NCI-H510A (cell line): ENCODE data around the gene MAML1.

Source experiments
- DNase-seq: peaks from one replicate; lab custom pipeline; 2025; lab: John Stamatoyannopoulos, UW

Gene MAML1

GRCh38 chr5:179806250-179807048 is 73.8 kb downstream of the MAML1 start, which contains the start of gene MGAT4B:
Gene MGAT4B (minus strand): TSS chr5:179806866. CDS start chr5:179806583, 283 bp downstream.
- peak; percentile 32 for DNase-seq

DNA sequence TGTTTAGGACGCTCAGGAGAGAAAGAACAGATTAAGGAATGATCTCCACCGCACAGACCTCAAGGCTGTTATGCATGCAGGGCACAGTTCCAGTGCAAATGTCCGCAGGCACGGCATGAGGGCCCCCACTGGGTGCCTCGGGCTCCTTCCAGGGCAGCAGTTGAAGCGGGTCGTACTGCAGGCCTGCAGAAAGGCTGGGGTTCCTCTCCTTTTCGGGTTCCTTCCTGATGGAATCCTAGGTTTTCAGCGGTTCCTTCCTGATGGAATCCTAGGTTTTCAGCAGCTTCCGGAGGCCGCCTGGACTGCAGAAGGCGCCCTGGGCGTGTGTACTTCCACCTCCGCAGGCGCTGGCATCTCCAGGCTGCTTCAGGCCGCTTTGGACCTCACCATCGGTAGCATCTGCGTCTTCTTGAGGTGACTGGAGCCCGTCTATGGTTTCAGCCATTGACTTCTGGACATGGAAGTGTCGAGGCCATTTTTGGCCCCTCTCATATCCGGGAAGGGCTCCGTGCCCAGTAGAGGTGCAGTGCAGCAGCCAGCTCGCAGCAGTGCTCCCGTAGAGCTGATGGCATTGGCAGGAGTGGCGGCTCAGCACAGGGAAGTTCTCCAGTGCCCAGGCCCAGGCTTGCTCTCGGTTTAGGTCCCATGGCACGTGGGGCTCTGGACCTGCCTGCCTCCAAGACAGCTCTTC is 79.7 kb downstream of the MAML1 start:
- no peak for DNase-seq

- no peak for DNase-seq
Measured at GRCh38 chr5:179812997-179813607, 80.5 kb downstream of the MAML1 start.

- DNase-seq, result no peak
Measured at GRCh38 chr5:179814090-179814489, 81.5 kb downstream of the MAML1 start.

GRCh38 chr5:179815491-179816249 is 83.0 kb downstream of the MAML1 start:
- no peak for DNase-seq

- no peak for DNase-seq
Measured at GRCh38 chr5:179816401-179816795, 83.8 kb downstream of the MAML1 start.

DNA sequence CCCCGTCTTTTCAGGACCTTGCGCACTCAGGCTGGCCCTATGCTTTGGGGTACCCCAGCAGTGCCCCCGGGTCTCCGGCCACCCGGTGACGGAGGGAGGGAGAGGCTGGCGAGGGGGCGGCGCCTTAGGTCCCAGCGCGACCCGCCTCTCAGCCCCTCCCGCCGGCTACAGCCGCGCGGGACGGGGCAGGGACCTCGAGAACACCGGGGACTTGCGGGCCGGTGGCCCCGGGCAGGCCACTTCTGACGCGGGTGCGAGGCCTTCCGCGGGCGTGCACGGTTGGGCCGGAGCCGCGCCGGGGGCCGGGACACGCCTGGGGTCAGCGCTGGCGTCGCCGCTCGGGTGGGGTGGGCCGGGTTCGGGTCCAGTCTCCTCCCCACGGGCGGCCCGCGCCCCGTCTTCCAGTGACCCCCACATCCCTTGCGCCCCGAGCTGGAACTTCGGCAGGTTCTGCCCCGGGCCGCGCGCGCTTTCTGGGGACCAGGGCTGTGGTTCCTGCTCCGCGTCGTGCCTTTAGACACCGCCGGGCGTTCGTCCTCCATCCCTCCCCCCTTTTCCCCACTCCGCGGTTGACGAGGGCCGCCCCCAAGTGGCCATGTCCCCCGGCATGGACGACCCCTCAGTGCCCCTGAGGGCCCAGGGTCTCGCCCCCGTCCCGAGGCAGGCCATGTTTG is 84.3 kb downstream of the MAML1 start:
- no peak for DNase-seq

DNA sequence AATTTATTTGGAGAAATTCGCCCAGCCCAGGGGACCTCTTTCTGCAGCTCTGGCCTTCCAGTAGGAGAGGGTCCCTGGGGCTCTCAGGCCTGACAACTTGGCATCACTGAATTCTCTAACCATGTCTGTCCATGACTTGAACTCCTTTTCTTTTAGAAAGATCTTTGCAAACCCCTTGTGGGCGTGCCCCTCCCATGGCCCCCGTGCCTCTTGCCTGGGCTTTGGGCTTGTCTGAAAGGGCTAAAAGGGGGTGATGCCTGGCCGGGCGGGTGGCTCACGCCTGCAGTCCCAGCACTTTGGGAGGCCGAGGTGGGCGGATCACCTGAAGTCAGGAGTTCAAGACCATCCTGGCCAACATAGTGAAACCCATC is 84.8 kb downstream of the MAML1 start:
- DNase-seq, result no peak

GRCh38 chr5:179817890-179818745 is 85.5 kb downstream of the MAML1 start:
- no peak for DNase-seq

- peak; percentile 70 for DNase-seq
Measured at GRCh38 chr5:179818746-179819295, 86.2 kb downstream of the MAML1 start.

GRCh38 chr5:179819296-179820126 is 86.9 kb downstream of the MAML1 start:
- DNase-seq, result peak; percentile 41

GRCh38 chr5:179820127-179820482 is 87.5 kb downstream of the MAML1 start:
- no peak for DNase-seq

- DNase-seq, result peak; percentile 31
Measured at GRCh38 chr5:179820483-179821297, 88.1 kb downstream of the MAML1 start, which contains the start of gene SQSTM1. Gene SQSTM1 (plus strand): TSS chr5:179820905. CDS start chr5:179820937, 32 bp downstream.

- peak; percentile 68 for DNase-seq
Measured at GRCh38 chr5:179821298-179822058, 88.9 kb downstream of the MAML1 start.

DNA sequence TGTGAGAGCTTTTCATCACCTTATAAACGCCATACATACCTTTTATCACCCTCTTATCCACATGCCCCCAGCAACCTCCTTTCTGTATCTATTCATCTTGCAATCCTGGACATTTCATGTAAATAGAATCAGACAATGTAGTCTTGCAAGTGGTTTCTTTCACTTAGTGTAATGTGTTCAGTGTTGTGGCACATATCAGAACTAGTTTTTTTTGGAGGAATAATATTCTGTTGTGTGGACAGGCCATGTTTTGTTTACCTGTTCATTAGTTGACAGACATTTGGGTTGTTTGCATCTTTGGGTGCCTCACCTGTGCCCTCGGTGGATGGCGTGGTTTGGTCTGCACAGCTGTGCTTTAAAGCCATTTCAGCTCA is 89.4 kb downstream of the MAML1 start:
- DNase-seq, result no peak

DNA sequence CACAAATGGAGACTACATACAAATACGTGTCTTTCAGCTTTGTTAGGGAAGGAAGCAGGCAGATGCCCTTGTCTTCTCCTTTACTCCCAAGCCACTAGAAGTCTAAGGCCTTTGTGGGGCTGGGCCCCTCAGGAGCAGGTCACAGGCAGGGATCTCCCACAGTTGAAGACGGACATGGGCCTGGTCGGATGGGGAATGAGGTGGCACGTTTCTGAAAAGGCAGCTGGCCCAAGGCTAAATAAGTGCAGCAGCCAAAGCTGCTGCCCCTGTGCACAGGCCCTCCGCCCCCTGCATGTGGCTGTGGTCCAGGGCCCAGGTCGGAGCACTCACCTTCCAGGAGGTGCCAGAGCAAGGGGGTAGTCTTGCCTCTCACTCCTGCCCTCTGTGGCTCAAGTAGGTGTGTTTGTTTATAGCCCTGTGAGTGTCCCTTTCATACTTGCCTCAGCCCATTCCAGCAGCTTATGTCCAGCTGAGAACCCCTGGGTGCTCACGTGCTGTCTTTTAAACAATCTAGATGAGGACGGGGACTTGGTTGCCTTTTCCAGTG is 89.9 kb downstream of the MAML1 start:
- no peak for DNase-seq

GRCh38 chr5:179823937-179824744 is 91.5 kb downstream of the MAML1 start:
- DNase-seq, result no peak
